Brain microvascular endothelial cell (primary cell): Measurements from ENCODE around the gene PNPLA1.

ENCODE experiments used
- DNase-seq: peaks from one replicate; pipeline ENCODE4 v3.0.0-alpha.2; 2020
- H3K27ac ChIP-seq: fragments of 250-450 bp; sonication (Bioruptor Pico); 2 replicates; pipeline ENCODE4 v1.5.1; 2020; ENCODE audit warnings: mild to moderate bottlenecking, moderate library complexity
- H3K27me3 ChIP-seq: fragments of 250-450 bp; sonication (Bioruptor Pico); replicated peaks from 2 replicates; pipeline ENCODE4 v1.5.1; 2020; ENCODE audit warnings: mild to moderate bottlenecking
- H3K36me3 ChIP-seq: fragments of 250-450 bp; sonication (Bioruptor Pico); replicated peaks from 2 replicates; pipeline ENCODE4 v1.5.1; 2020; ENCODE audit warnings: mild to moderate bottlenecking
- H3K4me3 ChIP-seq: 2 replicates; pipeline ENCODE4 v1.5.1; 2011; ENCODE audit warnings: low read depth, mild to moderate bottlenecking, control low read depth, low read length, moderate library complexity
- in situ Hi-C: cut with HindIII; loops from 2 replicates; pipeline ENCODE4 v1.10.0; 2017; ENCODE audit warnings: low sequenced_read_pairs, low pct_ligation_motif_present
- TF ChIP-seq, protein P1 (sequence below): IDR thresholded peaks from 2 replicates; pipeline ENCODE4 v1.5.1; 2011; ENCODE audit warnings: low read depth, mild to moderate bottlenecking, moderate library complexity, low read length, control low read depth, inconsistent platforms; ENCODE audit errors: missing control alignments

PNPLA1 gene

DNA sequence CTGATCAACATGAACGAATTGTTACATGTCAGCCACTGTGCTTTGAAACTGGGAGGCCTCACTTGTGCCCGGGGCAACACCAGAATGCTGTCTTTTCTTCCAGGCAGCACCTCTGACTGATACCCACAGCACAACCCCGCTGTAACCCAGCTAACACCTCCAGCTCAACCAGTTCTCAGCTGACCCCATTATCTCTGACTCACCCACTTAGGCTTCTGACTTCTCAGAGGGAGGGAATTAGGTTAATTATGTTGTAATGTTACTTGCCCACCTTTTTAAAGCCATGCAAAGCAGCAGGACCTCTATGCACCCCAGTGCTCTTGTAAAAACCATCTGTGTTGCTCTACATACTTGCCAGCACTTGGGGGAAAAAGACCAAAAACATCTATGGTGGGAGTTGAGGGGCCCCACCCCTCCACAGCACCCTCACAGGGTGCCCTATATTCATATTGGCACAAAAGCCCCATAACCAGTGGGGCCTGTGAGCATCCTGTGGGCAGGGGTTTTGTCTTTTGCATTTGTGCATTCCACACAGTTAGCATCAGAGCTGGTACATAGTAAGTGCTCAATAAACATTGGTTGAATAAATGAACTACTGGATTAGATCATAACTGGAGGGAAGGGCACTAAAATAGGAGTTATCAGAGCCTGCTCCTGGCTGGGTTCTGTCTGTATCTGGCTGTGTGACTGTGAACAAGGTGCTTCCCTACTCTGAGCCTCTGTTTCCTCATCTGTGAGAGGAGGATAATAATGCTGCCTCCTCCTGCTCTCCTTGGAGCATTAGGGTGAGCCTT, 44.6 kb downstream of the PNPLA1 start:
- TF ChIP-seq, protein P1, sequence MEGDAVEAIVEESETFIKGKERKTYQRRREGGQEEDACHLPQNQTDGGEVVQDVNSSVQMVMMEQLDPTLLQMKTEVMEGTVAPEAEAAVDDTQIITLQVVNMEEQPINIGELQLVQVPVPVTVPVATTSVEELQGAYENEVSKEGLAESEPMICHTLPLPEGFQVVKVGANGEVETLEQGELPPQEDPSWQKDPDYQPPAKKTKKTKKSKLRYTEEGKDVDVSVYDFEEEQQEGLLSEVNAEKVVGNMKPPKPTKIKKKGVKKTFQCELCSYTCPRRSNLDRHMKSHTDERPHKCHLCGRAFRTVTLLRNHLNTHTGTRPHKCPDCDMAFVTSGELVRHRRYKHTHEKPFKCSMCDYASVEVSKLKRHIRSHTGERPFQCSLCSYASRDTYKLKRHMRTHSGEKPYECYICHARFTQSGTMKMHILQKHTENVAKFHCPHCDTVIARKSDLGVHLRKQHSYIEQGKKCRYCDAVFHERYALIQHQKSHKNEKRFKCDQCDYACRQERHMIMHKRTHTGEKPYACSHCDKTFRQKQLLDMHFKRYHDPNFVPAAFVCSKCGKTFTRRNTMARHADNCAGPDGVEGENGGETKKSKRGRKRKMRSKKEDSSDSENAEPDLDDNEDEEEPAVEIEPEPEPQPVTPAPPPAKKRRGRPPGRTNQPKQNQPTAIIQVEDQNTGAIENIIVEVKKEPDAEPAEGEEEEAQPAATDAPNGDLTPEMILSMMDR, result no peak
- Histone ChIP-seq H3K27ac (no peak overlapping the region), H3K36me3 (no peaks in the 10 kb centered on the region), H3K27me3 (peaks cover 8% of the 10 kb centered on the region), H3K4me3 (no peak overlapping the region)
- in situ Hi-C loops, result no loop called here
- DNase-seq, result no peak

DNA sequence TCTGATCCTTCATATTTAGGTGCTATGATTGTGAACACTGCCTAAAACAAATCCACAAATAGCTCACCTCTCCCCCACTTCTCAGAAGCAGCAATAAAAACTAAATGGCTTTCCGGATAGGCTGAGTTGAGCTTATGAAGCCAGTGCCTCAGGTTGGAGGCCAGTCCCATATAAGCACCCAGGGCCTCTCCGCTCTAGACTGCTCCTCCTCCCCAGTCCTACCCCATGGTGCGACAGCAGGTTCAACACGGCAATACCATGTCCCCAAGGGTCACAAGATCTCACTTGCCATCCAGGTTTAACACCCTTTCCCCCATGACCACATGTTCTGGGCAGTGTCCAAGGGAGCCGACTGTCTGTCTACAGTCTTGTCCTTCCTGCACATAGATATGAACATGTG, 46.1 kb downstream of the PNPLA1 start:
- no peak overlapping the region for H3K4me3 ChIP-seq
- DNase-seq, result no peak
- TF ChIP-seq, protein P1, result no peak
- no peaks in the 10 kb centered on the region for H3K36me3 ChIP-seq
- in situ Hi-C loops, result no loop called here
- H3K27me3 ChIP-seq, result peaks cover 9% of the 10 kb centered on the region
- no peak overlapping the region for H3K27ac ChIP-seq

DNA sequence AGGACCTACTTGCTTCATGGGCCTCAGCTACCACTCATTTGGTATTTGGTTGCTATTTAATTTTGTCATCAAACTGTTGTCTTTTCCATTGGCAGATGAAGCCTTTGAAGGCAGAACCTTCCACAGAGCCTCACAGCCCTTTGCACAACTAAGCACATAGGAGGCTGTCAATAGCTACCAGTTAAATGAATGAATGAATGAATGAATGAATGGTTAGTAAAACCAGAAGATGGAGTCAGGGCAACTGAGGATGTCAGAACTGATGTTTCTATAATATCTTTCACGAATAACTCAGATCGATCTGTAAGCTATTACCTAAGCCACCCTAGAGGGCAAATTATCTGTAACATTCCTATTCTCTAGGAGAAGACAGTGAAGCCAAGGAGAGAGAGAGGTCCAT, 47.8 kb downstream of the PNPLA1 start:
- TF ChIP-seq, protein P1, result no peak
- Histone ChIP-seq H3K27ac (no peak overlapping the region), H3K36me3 (no peaks in the 10 kb centered on the region), H3K27me3 (peaks cover 9% of the 10 kb centered on the region), H3K4me3 (no peak overlapping the region)
- in situ Hi-C loops, result no loop called here
- no peak for DNase-seq

DNA sequence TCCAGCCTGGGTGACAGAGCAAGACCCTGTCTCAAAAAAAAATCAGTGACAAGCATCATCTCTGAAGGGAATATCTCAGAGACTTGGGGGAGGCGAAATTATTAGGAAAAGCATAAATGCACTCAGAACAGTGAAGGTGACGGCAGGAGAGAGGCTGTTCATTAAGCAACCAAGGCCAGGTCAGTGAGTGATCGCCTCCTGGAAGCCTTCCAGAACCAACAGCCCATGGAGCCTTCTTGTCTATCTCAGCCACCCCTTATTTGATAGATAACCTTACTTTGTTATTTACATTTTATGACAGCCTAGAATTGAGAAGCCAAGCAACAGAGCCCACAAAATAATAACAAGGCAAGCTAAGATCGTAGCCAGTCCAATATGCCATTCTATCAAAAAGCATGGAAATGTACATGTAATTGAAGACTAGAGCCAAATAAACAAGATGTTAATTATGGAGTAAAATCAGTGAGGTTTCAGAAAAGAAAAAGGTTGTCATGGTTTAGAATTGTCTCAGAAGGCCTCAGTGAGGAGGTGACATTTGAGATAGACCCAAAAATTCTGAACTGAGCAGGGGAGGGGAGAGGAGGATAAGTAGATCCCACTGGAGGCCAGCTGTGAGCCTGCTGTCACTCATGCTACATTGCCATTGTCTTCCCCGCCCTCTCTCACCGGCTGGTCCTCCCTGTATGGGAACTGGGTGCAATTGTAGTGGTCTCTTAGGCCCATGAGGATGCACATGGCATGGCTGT, 49.0 kb downstream of the PNPLA1 start:
- Histone ChIP-seq H3K27me3 (peaks cover 9% of the 10 kb centered on the region), H3K36me3 (no peaks in the 10 kb centered on the region), H3K27ac (no peak overlapping the region), H3K4me3 (no peak overlapping the region)
- no peak for DNase-seq
- in situ Hi-C loops, result no loop called here
- TF ChIP-seq, protein P1, result no peak

DNA sequence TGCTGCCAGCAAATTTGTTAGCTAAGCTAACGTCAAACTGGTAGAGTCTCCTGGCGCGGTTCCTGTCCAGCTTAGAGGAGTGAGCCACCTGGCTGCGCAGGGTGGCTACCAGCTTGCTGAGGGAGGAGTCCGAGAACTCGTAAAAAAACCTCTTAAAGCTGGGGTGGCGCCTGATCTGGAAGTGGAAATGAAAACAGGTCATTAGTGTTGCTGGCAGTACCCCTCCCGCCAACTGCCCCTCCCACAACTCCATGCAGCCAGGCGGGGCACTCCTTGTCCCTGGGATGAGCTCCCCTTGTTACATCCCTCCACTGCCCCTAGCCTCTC, 49.5 kb downstream of the PNPLA1 start:
- TF ChIP-seq, protein P1, result no peak
- Histone ChIP-seq H3K4me3 (no peak overlapping the region), H3K27ac (no peak overlapping the region), H3K27me3 (peaks cover 9% of the 10 kb centered on the region), H3K36me3 (no peaks in the 10 kb centered on the region)
- in situ Hi-C loops, result no loop called here
- no peak for DNase-seq

DNA sequence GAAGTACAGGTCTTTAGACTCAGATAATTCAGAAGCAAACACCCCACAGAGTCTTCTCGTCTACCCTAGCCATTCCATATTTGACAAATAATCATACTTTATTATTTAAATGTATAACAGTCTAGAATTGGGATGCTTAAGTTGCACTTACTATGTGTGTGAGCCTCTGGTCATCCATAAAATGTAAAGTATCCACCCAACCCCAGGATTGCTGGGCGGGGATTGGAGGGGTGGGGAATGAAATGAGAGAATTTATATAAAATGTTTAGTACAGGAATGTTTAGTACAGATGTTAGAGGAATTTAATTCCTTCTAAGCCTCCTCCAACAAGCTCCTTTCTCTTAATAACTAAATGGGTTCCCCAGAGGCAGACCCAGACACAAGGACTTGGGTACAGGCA, 50.0 kb downstream of the PNPLA1 start:
- no peaks in the 10 kb centered on the region for H3K36me3 ChIP-seq
- no peak overlapping the region for H3K27ac ChIP-seq
- TF ChIP-seq, protein P1, result no peak
- in situ Hi-C loops, result no loop called here
- no peak for DNase-seq
- peaks cover 9% of the 10 kb centered on the region for H3K27me3 ChIP-seq
- H3K4me3 ChIP-seq, result no peak overlapping the region
